ENCODE measurements around the gene BUD23.

BUD23 gene

DNA sequence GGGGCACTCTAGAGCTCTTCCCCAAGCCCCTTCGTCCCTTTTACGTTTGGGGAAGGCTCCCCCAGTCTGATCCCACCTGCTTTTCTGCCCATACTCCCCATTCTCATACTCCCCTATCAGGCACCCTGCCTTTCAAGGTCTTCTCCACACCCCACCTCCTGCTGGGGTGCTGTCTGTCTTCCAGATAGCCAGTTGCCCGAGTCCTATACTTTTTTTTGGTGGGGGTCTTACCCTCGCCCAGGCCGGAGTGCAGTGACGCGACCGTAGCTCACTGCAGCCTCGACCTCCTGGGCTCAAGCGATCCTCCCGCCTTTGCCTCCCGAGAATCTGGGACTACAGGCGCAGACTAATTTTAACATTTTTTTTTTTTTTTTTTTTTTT lies 56.0 kb downstream of the BUD23 start:
- in situ Hi-C loops (cut with HindIII; ENCODE audit: low sequenced_read_pairs): no loop called here
- TF ChIP-seq, protein P1, sequence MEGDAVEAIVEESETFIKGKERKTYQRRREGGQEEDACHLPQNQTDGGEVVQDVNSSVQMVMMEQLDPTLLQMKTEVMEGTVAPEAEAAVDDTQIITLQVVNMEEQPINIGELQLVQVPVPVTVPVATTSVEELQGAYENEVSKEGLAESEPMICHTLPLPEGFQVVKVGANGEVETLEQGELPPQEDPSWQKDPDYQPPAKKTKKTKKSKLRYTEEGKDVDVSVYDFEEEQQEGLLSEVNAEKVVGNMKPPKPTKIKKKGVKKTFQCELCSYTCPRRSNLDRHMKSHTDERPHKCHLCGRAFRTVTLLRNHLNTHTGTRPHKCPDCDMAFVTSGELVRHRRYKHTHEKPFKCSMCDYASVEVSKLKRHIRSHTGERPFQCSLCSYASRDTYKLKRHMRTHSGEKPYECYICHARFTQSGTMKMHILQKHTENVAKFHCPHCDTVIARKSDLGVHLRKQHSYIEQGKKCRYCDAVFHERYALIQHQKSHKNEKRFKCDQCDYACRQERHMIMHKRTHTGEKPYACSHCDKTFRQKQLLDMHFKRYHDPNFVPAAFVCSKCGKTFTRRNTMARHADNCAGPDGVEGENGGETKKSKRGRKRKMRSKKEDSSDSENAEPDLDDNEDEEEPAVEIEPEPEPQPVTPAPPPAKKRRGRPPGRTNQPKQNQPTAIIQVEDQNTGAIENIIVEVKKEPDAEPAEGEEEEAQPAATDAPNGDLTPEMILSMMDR (IDR thresholded peaks at IDR 0.05; ENCODE audit: low read depth, low read length): no peak
- peak overlapping the region; percentile 78 for H3K4me3 ChIP-seq (ENCODE audit: low read depth, low read length)
- no peak for DNase-seq (ENCODE audit: low read depth, low spot score)

DNA sequence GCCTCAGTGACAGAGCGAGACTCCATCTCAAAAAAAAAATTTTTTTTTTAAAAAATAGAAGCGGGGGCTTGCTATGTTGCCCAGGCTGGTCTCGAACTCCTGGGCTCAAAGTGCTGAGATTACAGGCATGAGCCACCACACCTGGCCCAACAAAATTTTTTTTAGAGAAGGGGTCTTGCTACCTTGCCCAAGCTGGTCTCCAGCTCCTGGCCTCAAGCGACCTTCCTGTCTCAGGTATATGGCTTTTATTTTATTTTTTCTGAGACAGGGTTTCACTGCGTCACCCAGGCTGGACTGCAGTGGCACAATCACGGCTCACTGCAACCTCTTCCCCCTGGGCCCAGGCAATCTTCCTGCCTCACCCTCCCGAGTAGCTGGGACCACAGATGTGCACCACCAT lies 56.8 kb downstream of the BUD23 start:
- no peak for DNase-seq (ENCODE audit: low read depth, low spot score)
- in situ Hi-C loops (cut with HindIII; ENCODE audit: low sequenced_read_pairs): no loop called here
- TF ChIP-seq, protein P1 (IDR thresholded peaks at IDR 0.05; ENCODE audit: low read depth, low read length): no peak
- no peak overlapping the region for H3K4me3 ChIP-seq (ENCODE audit: low read depth, low read length)

GRCh38 chr7:73740771-73741170 lies 57.4 kb downstream of the BUD23 start:
- TF ChIP-seq, protein P1 (IDR thresholded peaks at IDR 0.05; ENCODE audit: low read depth, low read length): no peak
- no peak for DNase-seq (ENCODE audit: low read depth, low spot score)
- in situ Hi-C loops (cut with HindIII; ENCODE audit: low sequenced_read_pairs): no loop called here
- no peak overlapping the region for H3K4me3 ChIP-seq (ENCODE audit: low read depth, low read length)

- in situ Hi-C loops (cut with HindIII; ENCODE audit: low sequenced_read_pairs): no loop called here
- no peak for DNase-seq (ENCODE audit: low read depth, low spot score)
- TF ChIP-seq, protein P1 (IDR thresholded peaks at IDR 0.05; ENCODE audit: low read depth, low read length): no peak
- H3K4me3 ChIP-seq (ENCODE audit: low read depth, low read length): no peak overlapping the region
These were observed 58.2 kb downstream of the BUD23 start for GRCh38 chr7:73741600-73741999.

DNA sequence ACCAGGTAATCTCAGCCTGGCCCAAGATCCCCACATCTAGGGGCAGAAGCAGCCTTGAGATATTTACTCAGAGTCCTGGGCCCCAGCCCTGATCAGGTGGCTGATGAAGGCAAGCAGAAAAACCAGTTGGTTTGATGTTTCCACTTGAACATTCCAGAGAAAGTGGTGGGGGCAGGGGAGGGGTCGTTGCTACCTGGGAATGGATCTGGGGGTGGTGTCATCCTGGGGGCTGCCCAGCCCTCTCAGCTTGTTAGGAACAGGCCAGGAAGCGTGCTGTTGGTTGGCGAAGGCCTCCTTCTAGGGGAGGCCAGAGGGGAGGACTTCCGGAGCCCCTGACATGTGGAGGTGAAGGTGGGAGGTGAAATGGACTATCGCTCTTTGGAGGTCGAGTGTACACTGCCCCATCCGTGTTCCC lies 58.9 kb downstream of the BUD23 start:
- H3K4me3 ChIP-seq (ENCODE audit: low read depth, low read length): no peak overlapping the region
- no peak for DNase-seq (ENCODE audit: low read depth, low spot score)
- TF ChIP-seq, protein P1 (IDR thresholded peaks at IDR 0.05; ENCODE audit: low read depth, low read length): no peak
- in situ Hi-C loops (cut with HindIII; ENCODE audit: low sequenced_read_pairs): no loop called here

GRCh38 chr7:73742753-73743641 lies 59.6 kb downstream of the BUD23 start:
- in situ Hi-C loops (cut with HindIII; ENCODE audit: low sequenced_read_pairs): no loop called here
- TF ChIP-seq, protein P1 (IDR thresholded peaks at IDR 0.05; ENCODE audit: low read depth, low read length): no peak
- no peak overlapping the region for H3K4me3 ChIP-seq (ENCODE audit: low read depth, low read length)
- DNase-seq (ENCODE audit: low read depth, low spot score): peak; percentile 20
